ENCODE data around the gene GRAMD1B. TPM values are rescaled to one million over a fixed set of nuclear protein-coding genes. Genes with fewer than 3 reads are reported as not detected.

The GRAMD1B gene
- total RNA-seq: 13.8 and 14.6 TPM in 2 replicates

DNA sequence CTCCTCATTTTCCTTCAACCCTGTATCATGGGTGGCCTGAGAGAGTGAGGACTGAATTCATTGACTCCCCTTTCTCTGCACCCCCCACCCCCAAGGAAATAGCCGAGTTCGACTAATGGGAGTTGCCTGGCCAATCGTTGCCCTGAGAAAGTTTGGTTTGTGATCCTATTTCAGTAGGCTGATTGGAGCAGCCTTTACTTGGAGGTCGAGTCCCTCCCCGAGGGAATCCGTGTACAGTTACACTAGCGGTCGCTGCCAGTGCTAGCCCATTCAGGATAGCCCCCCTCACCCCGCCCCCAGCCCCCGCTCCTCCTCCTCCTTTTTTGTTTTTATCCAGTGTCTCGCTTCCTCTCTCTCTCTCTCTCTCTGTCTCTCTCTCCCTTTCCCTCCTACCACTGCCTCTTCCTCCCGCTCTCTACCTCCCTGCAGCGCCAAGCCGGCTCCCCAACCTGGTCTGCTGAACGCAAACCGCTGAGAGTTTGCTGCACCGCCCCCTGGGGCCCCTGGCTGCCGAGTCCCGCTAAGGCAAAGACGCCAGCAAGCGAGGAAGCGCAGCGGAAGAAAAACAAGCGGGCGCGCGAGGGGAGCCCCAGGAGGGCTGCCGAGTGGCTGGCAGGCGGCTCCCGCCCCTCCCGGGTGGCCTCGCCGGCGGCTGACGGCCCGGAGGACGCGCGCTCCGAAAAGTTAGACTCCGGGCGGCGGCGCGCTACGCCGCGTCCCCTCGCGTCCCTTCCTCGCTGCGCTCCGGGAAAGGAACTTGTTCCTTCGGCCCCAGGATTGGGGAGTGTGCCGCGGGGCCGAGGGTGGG is at the start of gene GRAMD1B:
GRAMD1B (plus strand) TSS at position 357 of the 808 bp plus-strand sequence. CDS start 524 bp downstream, outside the sequence.

DNA sequence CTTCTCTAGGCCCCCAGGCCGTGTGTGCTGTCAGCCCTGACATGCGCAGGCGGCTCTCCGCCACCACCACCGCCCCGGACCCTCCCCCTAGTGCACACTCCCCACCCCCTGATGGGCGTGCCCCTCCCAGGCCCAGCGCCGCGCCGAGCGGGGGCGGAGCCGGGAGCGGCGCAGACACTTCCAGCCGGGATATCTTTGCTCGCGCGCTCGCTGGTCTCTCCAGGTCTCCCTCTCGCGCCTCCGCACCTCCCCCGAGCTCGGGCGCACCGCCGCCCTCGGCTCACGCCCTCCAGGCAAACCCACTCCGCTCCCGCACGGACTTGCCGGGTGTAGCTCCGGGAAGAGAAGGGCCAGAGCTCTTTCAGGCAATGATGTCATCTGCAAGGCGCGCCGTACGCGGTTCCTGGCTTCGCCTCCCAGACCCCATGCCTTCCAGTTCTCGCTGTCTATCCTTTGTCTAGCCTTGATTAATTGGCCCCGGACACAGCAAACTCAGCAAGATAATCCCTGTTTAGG is 224.6 kb downstream of the GRAMD1B start, which contains the start of gene SCN3B:
SCN3B (minus strand) TSS at position 59 of the 516 bp plus-strand sequence. CDS start 823 bp downstream, outside the sequence.

Other genes starting within 250 kb of the GRAMD1B start
- 116 and 324 TPM in 2 replicates for gene CLMP, start 235.0 kb upstream of the GRAMD1B start, total RNA-seq
- under 0.01 TPM in 1 of 2 replicates, not detected in the other for gene SCN3B, start 224.4 kb downstream of the GRAMD1B start, total RNA-seq